Vagina (tissue), 2 donors: ENCODE data around the gene SGPP2. TPM values are rescaled to one million over a fixed set of nuclear protein-coding genes. Genes with fewer than 3 reads are reported as not detected.

Source experiments
- DNase-seq, 2 donors: peaks; one replicate each; pipeline ENCODE4 v3.0.0-alpha.2; 2017; ENCODE audit errors: extremely low spot score in 2 of 2
- H3K27ac ChIP-seq: fragments of 200-600 bp; sonication (generic); one replicate; pipeline ENCODE4 v1.5.1; 2019
- H3K27me3 ChIP-seq: fragments of 200-600 bp; sonication (generic); one replicate; pipeline ENCODE4 v1.5.1; 2019
- H3K36me3 ChIP-seq, 2 donors: fragments of 200-600 bp; sonication (generic); one replicate each; pipeline ENCODE4 v1.5.1; 2017 to 2019
- H3K4me1 ChIP-seq: fragments of 200-600 bp; sonication (generic); one replicate; pipeline ENCODE4 v1.5.1; 2019
- H3K4me3 ChIP-seq, 2 donors: fragments of 200-600 bp; sonication (generic); 1 replicate in 1 of 2; 2 replicates in 1 of 2; pipeline ENCODE4 v1.5.1; 2016 to 2019
- H3K9me3 ChIP-seq: fragments of 200-600 bp; sonication (generic); one replicate; pipeline ENCODE4 v1.5.1; 2019
- POLR2A ChIP-seq, 2 donors: fragments of 450-650 bp; IDR thresholded peaks; one replicate each; pipeline ENCODE4 v1.6.1; 2017; ENCODE audit warnings: antibody characterized with exemption in 2 of 2, mild to moderate bottlenecking in 2 of 2, moderate library complexity in 2 of 2
- POLR2AphosphoS5 ChIP-seq, 2 donors: sonication (generic); formaldehyde crosslinking; IDR thresholded peaks; one replicate each; pipeline ENCODE4 v1.9.0; 2017; ENCODE audit warnings: antibody characterized with exemption in 2 of 2, mild to moderate bottlenecking in 2 of 2, low read depth in 1 of 2; ENCODE audit not compliant: insufficient read depth in 1 of 2
- intact Hi-C: fragments of 100-400 bp; cut with DNase I; formaldehyde crosslinking; loops from one replicate; pipeline ENCODE4 v1.15.1; 2023
- total RNA-seq: library from RNA; depleted of rRNA; stranded (reverse); fragments of >200 nt; gene quantifications from one replicate; pipeline ENCODE4 v1.2.3, GENCODE V29; 2016
- TF ChIP-seq, protein P1 (sequence below), 3 experiments: fragments of 450-650 bp in 2 of 3; fragments of 200-600 bp in 1 of 3; sonication (generic) in 1 of 3; IDR thresholded peaks; one replicate each; pipeline ENCODE4 v1.5.1; 2017 to 2019; ENCODE audit warnings: antibody characterized with exemption in 3 of 3, mild to moderate bottlenecking in 2 of 3, moderate library complexity in 2 of 3

The SGPP2 gene
- total RNA-seq, 1 donor from 2014 or later = 24.8 TPM

DNA sequence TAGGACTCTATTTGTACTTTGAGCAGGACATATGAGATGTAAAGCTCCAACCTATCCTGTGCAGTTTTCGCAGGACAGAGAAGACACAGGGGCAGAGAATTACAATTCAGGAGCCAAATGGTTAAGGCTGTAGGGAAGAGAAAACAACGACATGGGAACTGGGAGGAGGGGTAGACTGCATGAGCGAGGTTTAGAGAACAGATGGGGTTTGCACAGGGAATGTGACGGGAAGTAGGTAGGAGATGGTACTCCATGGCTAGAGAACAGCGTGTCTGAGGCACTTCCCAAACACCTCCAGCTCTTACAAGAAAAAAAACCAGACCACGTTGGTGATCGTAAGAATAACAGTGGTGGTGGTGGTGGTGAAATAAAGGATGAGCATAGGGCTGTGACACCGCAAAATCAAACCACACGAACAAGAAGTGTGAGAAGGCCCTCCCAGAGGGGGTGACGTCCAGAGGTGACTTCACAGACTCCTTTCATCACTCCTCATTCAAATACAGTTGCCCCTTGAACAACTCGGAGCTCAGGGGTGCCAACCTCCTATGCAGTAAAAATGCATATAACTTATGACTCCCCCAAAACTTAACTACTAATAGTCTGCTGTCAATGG lies 138.9 kb downstream of the SGPP2 start:
- TF ChIP-seq POLR2A (IDR thresholded peaks at IDR 0.05) (no peak), POLR2AphosphoS5 (IDR thresholded peaks at IDR 0.05; ENCODE audit: insufficient read depth in 1 of 2, low read depth in 1 of 2) (no peak)
- TF ChIP-seq, protein P1, sequence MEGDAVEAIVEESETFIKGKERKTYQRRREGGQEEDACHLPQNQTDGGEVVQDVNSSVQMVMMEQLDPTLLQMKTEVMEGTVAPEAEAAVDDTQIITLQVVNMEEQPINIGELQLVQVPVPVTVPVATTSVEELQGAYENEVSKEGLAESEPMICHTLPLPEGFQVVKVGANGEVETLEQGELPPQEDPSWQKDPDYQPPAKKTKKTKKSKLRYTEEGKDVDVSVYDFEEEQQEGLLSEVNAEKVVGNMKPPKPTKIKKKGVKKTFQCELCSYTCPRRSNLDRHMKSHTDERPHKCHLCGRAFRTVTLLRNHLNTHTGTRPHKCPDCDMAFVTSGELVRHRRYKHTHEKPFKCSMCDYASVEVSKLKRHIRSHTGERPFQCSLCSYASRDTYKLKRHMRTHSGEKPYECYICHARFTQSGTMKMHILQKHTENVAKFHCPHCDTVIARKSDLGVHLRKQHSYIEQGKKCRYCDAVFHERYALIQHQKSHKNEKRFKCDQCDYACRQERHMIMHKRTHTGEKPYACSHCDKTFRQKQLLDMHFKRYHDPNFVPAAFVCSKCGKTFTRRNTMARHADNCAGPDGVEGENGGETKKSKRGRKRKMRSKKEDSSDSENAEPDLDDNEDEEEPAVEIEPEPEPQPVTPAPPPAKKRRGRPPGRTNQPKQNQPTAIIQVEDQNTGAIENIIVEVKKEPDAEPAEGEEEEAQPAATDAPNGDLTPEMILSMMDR (IDR thresholded peaks at IDR 0.05) = no peak
- intact Hi-C loops = loop anchor here (10.0 kb wide), 1 partner anchor 248 kb away; no protein-coding TSS in a partner anchor

DNA sequence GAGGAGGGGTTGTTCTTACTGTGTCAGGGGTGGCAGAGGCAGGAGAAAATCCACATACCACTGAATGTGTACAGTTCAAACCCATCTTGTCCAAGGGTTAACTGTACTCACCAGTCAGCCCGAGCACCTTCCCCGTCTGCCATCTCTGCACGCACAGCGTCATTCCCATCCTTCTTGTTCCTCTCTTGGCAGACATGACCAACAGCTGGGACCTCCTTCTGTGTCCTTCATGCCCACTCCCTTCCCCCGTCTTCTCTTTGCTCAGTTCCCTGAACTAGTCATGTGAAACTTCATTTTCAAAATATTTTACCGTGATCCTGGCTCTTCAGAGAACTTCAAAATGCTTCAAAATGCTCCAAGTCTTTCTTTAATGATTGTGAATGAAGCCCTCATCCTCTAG lies 139.6 kb downstream of the SGPP2 start:
- Histone ChIP-seq H3K36me3 (no peaks in the 10 kb centered on the region), H3K9me3 (no peaks in the 10 kb centered on the region), H3K4me3 (no peak overlapping the region), H3K4me1 (no peaks in the 10 kb centered on the region), H3K27ac (no peak overlapping the region), H3K27me3 (no peaks in the 10 kb centered on the region)
- DNase-seq = no peak
- TF ChIP-seq POLR2AphosphoS5 (IDR thresholded peaks at IDR 0.05; ENCODE audit: insufficient read depth in 1 of 2, low read depth in 1 of 2) (no peak), POLR2A (IDR thresholded peaks at IDR 0.05) (no peak)
- TF ChIP-seq, protein P1 (IDR thresholded peaks at IDR 0.05) = no peak
- intact Hi-C loops = loop anchor here (10.0 kb wide), 1 partner anchor 249 kb away; no protein-coding TSS in a partner anchor

More for the DNA sequence above, 138.9 kb downstream of the SGPP2 start:
- H3K27me3 ChIP-seq = no peaks in the 10 kb centered on the region
- no peaks in the 10 kb centered on the region for H3K36me3 ChIP-seq
- H3K4me1 ChIP-seq = no peaks in the 10 kb centered on the region
- H3K9me3 ChIP-seq = no peaks in the 10 kb centered on the region
- no peak overlapping the region for H3K4me3 ChIP-seq
- no peak for DNase-seq
- no peak overlapping the region for H3K27ac ChIP-seq

DNA sequence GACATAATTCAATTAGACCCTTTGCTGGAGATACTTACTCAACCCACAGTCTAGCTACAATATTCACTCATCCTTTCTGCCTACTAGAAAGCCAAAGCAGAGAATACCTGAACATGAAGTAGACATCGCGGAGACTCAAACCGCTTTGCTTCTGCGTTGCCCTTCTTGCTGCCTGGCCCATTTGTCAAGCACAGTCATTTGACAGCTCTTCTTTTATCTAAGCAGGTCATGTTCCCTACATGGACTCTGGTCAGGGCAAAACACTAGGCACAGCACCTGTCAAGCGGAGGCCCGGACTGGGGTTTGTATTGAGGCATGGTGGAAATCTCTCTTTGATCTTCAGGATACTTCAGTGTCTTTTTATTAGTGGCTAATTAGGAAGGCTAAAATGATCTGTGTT lies 141.9 kb downstream of the SGPP2 start:
- H3K27me3 ChIP-seq = no peaks in the 10 kb centered on the region
- DNase-seq = no peak
- no peaks in the 10 kb centered on the region for H3K36me3 ChIP-seq
- H3K4me1 ChIP-seq = no peaks in the 10 kb centered on the region
- no peak for TF ChIP-seq POLR2AphosphoS5 (IDR thresholded peaks at IDR 0.05; ENCODE audit: insufficient read depth in 1 of 2, low read depth in 1 of 2)
- TF ChIP-seq, protein P1 (IDR thresholded peaks at IDR 0.05) = no peak
- no peak for TF ChIP-seq POLR2A (IDR thresholded peaks at IDR 0.05)
- no peaks in the 10 kb centered on the region for H3K9me3 ChIP-seq
- intact Hi-C loops = loop anchor here (10.0 kb wide), 1 partner anchor 251 kb away; no protein-coding TSS in a partner anchor
- H3K27ac ChIP-seq = no peak overlapping the region
- H3K4me3 ChIP-seq = no peak overlapping the region

DNA sequence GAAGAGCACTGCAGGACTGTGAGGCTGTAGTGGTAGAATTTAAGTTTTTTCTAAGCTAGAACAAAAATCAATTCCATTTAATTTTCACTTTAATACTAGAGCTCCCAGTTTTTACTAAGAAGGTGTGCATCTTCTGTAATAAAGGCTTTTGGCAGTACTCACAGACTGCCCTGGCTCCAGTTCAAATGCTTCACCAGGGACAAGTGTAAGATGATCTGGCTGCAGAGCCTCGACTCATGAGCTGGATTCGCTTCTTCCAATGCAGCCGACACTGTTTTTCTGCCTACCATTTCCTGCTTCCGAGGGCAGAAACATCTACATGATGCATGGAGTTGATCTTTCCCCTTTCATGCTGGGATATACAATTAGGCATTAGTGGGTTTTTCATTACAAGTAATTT lies 144.5 kb downstream of the SGPP2 start:
- peaks cover 0 to 3% of the 10 kb centered on the region in 2 donors for H3K36me3 ChIP-seq
- H3K4me3 ChIP-seq = no peak overlapping the region
- H3K9me3 ChIP-seq = no peaks in the 10 kb centered on the region
- no peak for DNase-seq
- H3K27me3 ChIP-seq = no peaks in the 10 kb centered on the region
- peaks cover 17% of the 10 kb centered on the region for H3K4me1 ChIP-seq
- H3K27ac ChIP-seq = no peak overlapping the region
- TF ChIP-seq POLR2A (IDR thresholded peaks at IDR 0.05) = no peak
- TF ChIP-seq POLR2AphosphoS5 (IDR thresholded peaks at IDR 0.05; ENCODE audit: insufficient read depth in 1 of 2, low read depth in 1 of 2) = no peak
- intact Hi-C loops = loop anchor here (10.0 kb wide), 1 partner anchor 254 kb away; no protein-coding TSS in a partner anchor

DNA sequence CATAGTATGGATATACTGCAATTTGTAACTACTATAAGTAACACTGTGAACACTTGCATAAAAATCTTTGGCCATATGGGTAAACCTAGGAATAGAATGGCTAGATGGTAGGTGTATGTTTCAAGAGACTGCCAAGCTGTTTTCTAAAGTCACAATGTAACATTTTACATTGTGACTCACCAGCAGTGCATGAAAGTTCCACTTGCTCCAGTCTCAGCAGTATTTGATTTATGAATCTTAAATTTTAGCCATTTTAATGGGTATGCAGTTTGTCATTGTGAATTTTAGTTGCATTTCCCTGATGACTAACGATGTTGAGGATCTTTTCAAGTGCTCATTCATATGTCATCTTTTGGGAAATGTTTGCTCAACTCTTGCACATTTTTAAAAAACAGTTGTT lies 145.5 kb downstream of the SGPP2 start:
- Histone ChIP-seq H3K27ac (no peak overlapping the region), H3K27me3 (no peaks in the 10 kb centered on the region), H3K4me1 (peaks cover 17% of the 10 kb centered on the region), H3K4me3 (no peak overlapping the region), H3K9me3 (no peaks in the 10 kb centered on the region), H3K36me3 (peaks cover 0 to 3% of the 10 kb centered on the region in 2 donors)
- no peak for DNase-seq
- TF ChIP-seq POLR2AphosphoS5 (IDR thresholded peaks at IDR 0.05; ENCODE audit: insufficient read depth in 1 of 2, low read depth in 1 of 2) (no peak), POLR2A (IDR thresholded peaks at IDR 0.05) (no peak)
- TF ChIP-seq, protein P1 (IDR thresholded peaks at IDR 0.05) = no peak
- intact Hi-C loops = loop anchor here (10.0 kb wide), 1 partner anchor 255 kb away; no protein-coding TSS in a partner anchor
